Measurements from ENCODE around the gene NHSL2. TPM values are rescaled to one million over a fixed set of nuclear protein-coding genes. Genes with fewer than 3 reads are reported as not detected.
A peak's percentile ranks its signal among the peaks of the same experiment; 100 is the strongest.

NHSL2 gene
- total and polyA plus RNA-seq, 8 donors, result 7.0 to 15.3 (median 9.5) TPM

- intact Hi-C loops (cut with DNase I), result no loop called here
- TF ChIP-seq CTCF (IDR thresholded peaks at IDR 0.05), result no peak
- no peaks in the 10 kb centered on the region for H3K9me3 ChIP-seq
- H3K27me3 ChIP-seq, result no peaks in the 10 kb centered on the region
- H3K27ac ChIP-seq, result no peak overlapping the region
- H3K36me3 ChIP-seq, result no peaks in the 10 kb centered on the region
- ATAC-seq (peak; percentile 48), DNase-seq (no peak)
- H3K4me1 ChIP-seq, result peaks cover 0 to 9% of the 10 kb centered on the region in 2 donors
- no peak overlapping the region for H3K4me3 ChIP-seq
These were observed 118.2 kb downstream of the NHSL2 start for GRCh38 chrX:72028701-72029470.

GRCh38 chrX:72029483-72030411 is 119.1 kb downstream of the NHSL2 start:
- no peaks in the 10 kb centered on the region for H3K36me3 ChIP-seq
- no peaks in the 10 kb centered on the region for H3K27me3 ChIP-seq
- no peak overlapping the region for H3K4me3 ChIP-seq
- no peak for TF ChIP-seq CTCF (IDR thresholded peaks at IDR 0.05)
- H3K27ac ChIP-seq, result no peak overlapping the region
- peaks cover 0 to 9% of the 10 kb centered on the region in 2 donors for H3K4me1 ChIP-seq
- peak; percentile 66 for ATAC-seq
- no peaks in the 10 kb centered on the region for H3K9me3 ChIP-seq
- peak in 1 of 4 donors; percentile 61 for DNase-seq
- intact Hi-C loops (cut with DNase I), result no loop called here

DNA sequence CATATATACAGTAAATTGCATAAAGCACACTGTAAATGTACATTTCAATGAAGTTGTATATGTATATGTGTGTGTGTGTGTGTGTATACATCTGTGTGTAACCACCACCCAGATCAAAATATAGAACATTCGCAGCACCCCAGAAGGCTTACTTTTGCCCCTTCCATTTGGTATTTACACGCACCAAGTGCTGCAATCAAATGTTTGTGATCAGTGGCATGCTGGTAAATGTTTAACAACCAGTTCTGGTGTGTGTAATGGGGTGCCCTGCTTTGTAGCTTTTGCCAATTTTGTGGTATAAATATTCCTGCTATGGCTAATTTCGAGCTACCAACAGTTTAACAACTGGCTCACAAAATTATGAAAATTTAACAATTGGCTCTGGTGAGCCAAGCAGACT is 119.8 kb downstream of the NHSL2 start:
- H3K9me3 ChIP-seq, result no peaks in the 10 kb centered on the region
- H3K4me1 ChIP-seq, result peaks cover 0 to 9% of the 10 kb centered on the region in 2 donors
- TF ChIP-seq CTCF (IDR thresholded peaks at IDR 0.05), result no peak
- H3K27me3 ChIP-seq, result no peaks in the 10 kb centered on the region
- peak; percentile 18 for ATAC-seq
- H3K27ac ChIP-seq, result no peak overlapping the region
- no peak for DNase-seq
- H3K4me3 ChIP-seq, result no peak overlapping the region
- intact Hi-C loops (cut with DNase I), result no loop called here
- H3K36me3 ChIP-seq, result no peaks in the 10 kb centered on the region

DNA sequence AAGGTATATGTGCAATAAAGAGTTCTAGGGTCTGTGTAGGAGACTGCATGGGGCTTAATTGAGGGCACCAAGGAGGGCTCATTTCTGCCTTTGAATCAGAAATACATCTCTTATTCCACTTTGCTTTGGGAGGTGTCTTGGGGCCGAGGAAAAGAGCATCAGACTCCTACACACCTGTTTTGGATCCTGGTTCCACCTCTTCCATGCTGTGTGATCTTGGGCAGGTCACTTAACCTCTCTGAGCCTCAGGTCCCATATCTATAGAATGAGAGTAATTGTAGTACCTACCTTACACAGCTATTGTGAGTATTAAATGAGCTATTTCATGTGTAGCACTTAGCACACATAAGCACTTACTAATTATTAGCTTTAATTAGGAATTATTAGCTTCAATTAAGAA is 120.5 kb downstream of the NHSL2 start:
- Histone ChIP-seq H3K9me3 (no peaks in the 10 kb centered on the region), H3K27ac (no peak overlapping the region), H3K27me3 (no peaks in the 10 kb centered on the region), H3K4me3 (no peak overlapping the region), H3K4me1 (peaks cover 0 to 9% of the 10 kb centered on the region in 2 donors), H3K36me3 (no peaks in the 10 kb centered on the region)
- no peak for ATAC-seq
- intact Hi-C loops (cut with DNase I), result no loop called here
- DNase-seq, result no peak
- no peak for TF ChIP-seq CTCF (IDR thresholded peaks at IDR 0.05)

DNA sequence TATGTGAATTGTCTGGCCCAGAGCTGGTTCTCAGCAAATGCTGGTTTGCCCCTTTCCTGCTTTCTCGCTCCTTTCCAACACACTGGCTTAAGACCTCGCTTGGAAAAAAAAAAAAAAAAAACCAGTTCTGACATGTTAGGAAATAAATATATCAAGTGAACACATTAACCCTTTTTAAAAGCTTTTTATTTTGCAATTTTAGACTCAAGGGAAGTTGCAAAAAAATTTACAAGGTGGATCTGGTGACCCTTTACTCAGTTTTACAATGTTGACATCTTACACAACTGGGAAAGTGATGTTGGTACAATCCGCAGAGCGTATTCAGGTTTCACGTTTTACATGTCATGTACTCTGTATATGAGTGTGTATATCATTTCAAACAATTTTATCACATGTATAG is 121.0 kb downstream of the NHSL2 start:
- intact Hi-C loops (cut with DNase I), result no loop called here
- no peak for DNase-seq
- Histone ChIP-seq H3K27ac (no peak overlapping the region), H3K27me3 (no peaks in the 10 kb centered on the region), H3K4me1 (peaks cover 0 to 9% of the 10 kb centered on the region in 2 donors), H3K9me3 (no peaks in the 10 kb centered on the region), H3K36me3 (no peaks in the 10 kb centered on the region), H3K4me3 (no peak overlapping the region)
- no peak for TF ChIP-seq CTCF (IDR thresholded peaks at IDR 0.05)
- no peak for ATAC-seq

All from left lung (tissue), 10 donors.